HepG2 (cell line): Measurements from ENCODE around the gene HTD2.

Source experiments
- ADNP ChIP-seq: sonication (generic); formaldehyde crosslinking; IDR thresholded peaks from 2 replicates; pipeline ENCODE4 v1.4.0; 2020; ENCODE audit warnings: missing genetic modification reagents
- KDM1A ChIP-seq: IDR thresholded peaks from 2 replicates; pipeline ENCODE4 v1.6.1; 2016; ENCODE audit warnings: missing compliant biosample characterization
- MAF1 ChIP-seq: sonication (generic); formaldehyde crosslinking; IDR thresholded peaks from 2 replicates; pipeline ENCODE4 v1.5.0; 2020; ENCODE audit warnings: missing genetic modification reagents, borderline replicate concordance
- ZNF484 ChIP-seq: sonication (generic); formaldehyde crosslinking; IDR thresholded peaks from 2 replicates; pipeline ENCODE4 v1.5.1; 2020; ENCODE audit warnings: mild to moderate bottlenecking, low read depth, missing genetic modification reagents, borderline replicate concordance
- TF ChIP-seq, protein P1 (sequence below): sonication (generic); formaldehyde crosslinking; IDR thresholded peaks from 2 replicates; pipeline ENCODE4 v1.5.0; 2020; ENCODE audit warnings: mild to moderate bottlenecking, missing genetic modification reagents, moderate library complexity

- TF ChIP-seq MAF1 (no peak), KDM1A (CRISPR knock-in tag) (no peak), ZNF484 (CRISPR knock-in tag) (no peak), ADNP (CRISPR knock-in tag) (no peak)
- TF ChIP-seq, protein P1, sequence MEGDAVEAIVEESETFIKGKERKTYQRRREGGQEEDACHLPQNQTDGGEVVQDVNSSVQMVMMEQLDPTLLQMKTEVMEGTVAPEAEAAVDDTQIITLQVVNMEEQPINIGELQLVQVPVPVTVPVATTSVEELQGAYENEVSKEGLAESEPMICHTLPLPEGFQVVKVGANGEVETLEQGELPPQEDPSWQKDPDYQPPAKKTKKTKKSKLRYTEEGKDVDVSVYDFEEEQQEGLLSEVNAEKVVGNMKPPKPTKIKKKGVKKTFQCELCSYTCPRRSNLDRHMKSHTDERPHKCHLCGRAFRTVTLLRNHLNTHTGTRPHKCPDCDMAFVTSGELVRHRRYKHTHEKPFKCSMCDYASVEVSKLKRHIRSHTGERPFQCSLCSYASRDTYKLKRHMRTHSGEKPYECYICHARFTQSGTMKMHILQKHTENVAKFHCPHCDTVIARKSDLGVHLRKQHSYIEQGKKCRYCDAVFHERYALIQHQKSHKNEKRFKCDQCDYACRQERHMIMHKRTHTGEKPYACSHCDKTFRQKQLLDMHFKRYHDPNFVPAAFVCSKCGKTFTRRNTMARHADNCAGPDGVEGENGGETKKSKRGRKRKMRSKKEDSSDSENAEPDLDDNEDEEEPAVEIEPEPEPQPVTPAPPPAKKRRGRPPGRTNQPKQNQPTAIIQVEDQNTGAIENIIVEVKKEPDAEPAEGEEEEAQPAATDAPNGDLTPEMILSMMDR (CRISPR knock-in tag): no peak
Measured at GRCh38 chr3:58329150-58329921, 23.0 kb downstream of the HTD2 start.
